Fibroblast of the aortic adventitia (primary cell): ENCODE data around the gene GNAI2. TPM values are rescaled to one million over a fixed set of nuclear protein-coding genes. Genes with fewer than 3 reads are reported as not detected.
A peak's percentile ranks its signal among the peaks of the same experiment; 100 is the strongest.
"Not testable (repeated sequence)": the region's sequence is repeated elsewhere in the genome, so short reads cannot be mapped to it uniquely, and the experiment has no call there.

Experiments
- DNase-seq: peaks from one replicate; pipeline ENCODE4 v3.0.0-alpha.2; 2010; ENCODE audit warnings: low read depth
- H3K4me3 ChIP-seq: 2 replicates; pipeline ENCODE4 v1.5.1; 2011; ENCODE audit warnings: low read depth, mild to moderate bottlenecking, control low read depth, low read length, moderate library complexity
- total RNA-seq: library from RNA; depleted of rRNA; stranded (reverse); fragments of >200 nt; gene quantifications from 2 replicates; pipeline ENCODE4 v1.2.3, GENCODE V29; 2012; ENCODE audit warnings: low replicate concordance
- TF ChIP-seq, protein P1 (sequence below): IDR thresholded peaks from 2 replicates; pipeline ENCODE4 v1.5.1; 2011; ENCODE audit warnings: mild to moderate bottlenecking, low read length, control low read depth, inconsistent platforms; ENCODE audit not compliant: insufficient read depth

Gene GNAI2
- total RNA-seq, 1 donor, result 195 TPM

DNA sequence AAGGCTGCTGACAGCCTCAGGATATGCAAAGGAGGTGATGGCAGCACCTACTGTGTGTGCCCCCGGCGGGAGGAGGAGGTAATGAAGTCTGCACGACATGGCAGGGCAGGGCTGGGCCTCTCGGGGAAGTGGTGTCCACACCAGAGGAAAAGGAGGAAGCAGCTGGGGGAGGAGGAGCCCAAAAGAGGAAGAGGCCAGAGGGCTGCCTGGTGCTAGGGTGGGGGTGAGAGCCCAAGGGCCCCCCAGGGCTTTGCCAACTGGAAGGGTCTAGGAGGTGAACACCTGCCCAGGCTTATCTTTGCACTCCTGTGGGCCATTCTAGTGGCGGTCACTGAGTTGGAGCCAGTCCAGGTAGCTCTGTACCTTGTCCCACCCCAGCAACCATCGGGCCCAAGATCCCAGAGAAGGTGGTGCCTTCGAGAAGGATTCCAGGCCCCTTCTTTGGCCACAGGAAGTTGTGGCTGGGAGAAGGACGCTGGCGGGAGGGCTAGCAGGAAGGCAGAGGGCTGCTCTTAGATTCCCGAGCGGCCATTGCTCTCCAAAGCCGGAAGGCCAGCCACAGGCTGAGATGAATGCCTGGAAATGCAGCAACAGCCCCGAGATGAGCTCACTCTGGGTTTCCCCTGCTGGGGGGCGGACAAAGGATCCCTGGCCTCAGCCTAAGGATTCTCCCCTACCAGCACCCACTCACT is 7.0 kb downstream of the GNAI2 start:
- H3K4me3 ChIP-seq, result peak overlapping the region; percentile 22
- TF ChIP-seq, protein P1, sequence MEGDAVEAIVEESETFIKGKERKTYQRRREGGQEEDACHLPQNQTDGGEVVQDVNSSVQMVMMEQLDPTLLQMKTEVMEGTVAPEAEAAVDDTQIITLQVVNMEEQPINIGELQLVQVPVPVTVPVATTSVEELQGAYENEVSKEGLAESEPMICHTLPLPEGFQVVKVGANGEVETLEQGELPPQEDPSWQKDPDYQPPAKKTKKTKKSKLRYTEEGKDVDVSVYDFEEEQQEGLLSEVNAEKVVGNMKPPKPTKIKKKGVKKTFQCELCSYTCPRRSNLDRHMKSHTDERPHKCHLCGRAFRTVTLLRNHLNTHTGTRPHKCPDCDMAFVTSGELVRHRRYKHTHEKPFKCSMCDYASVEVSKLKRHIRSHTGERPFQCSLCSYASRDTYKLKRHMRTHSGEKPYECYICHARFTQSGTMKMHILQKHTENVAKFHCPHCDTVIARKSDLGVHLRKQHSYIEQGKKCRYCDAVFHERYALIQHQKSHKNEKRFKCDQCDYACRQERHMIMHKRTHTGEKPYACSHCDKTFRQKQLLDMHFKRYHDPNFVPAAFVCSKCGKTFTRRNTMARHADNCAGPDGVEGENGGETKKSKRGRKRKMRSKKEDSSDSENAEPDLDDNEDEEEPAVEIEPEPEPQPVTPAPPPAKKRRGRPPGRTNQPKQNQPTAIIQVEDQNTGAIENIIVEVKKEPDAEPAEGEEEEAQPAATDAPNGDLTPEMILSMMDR, result no peak
- DNase-seq, result peak; percentile 59

DNA sequence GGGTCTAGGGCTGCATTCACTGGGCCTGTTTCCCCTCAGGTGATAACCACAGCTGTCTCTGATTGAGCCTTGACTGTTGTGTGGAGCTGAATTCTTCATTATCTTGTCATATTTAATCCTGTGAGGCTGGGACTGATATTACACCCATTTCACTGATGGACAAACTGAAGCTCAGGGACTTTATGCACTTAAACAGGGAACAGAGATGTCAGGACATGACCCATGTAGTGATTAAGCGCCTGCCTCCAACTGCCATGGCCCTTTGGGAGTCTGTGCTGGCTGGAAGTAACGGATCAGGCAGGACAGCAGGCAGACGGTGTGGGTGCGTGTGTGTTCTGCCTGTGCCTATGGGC is 7.5 kb downstream of the GNAI2 start:
- TF ChIP-seq, protein P1, result no peak
- no peak for DNase-seq
- H3K4me3 ChIP-seq, result no peak overlapping the region

GRCh38 chr3:50244813-50245212 is 8.8 kb downstream of the GNAI2 start:
- not testable (repeated sequence) for H3K4me3 ChIP-seq, DNase-seq

GRCh38 chr3:50245251-50245745 is 9.3 kb downstream of the GNAI2 start:
- TF ChIP-seq, protein P1, result no peak
- peak overlapping the region; percentile 51 for H3K4me3 ChIP-seq
- DNase-seq, result no peak

GRCh38 chr3:50245831-50246516 is 10.0 kb downstream of the GNAI2 start:
- DNase-seq, result peak; percentile 82

DNA sequence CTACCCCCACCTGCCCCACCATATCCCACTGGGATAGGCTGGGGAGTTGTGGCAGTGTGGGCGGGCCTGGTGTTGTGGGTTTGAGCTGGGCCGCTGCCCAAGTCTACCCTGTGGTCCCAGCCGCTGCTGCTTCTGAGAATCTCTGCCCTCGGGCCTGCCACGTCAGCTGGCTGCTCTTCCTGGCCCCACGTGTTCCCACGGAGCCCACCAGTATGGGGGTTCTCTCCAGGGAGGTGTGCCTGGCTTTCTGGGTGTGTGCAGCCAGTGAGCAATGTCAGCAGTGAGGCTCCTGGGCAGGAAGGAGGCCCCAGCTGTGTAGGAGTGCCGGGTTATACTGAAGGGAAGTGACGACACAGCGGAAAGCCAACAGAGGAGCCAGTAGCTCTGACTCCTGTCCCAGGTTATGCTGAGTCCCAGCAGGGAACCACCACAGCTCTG is 10.5 kb downstream of the GNAI2 start:
- H3K4me3 ChIP-seq, result peak overlapping the region; percentile 10
- DNase-seq, result peak; percentile 87
- TF ChIP-seq, protein P1, result no peak

More at GRCh38 chr3:50245831-50246516, 10.0 kb downstream of the GNAI2 start:
- TF ChIP-seq, protein P1, result peak; percentile 99
- H3K4me3 ChIP-seq, result peak overlapping the region; percentile 51

- no peak for DNase-seq
- H3K4me3 ChIP-seq, result no peak overlapping the region
- TF ChIP-seq, protein P1, result no peak
Measured at GRCh38 chr3:50248387-50248786, 12.4 kb downstream of the GNAI2 start.
